Heart left ventricle (tissue), 16 donors: Measurements from ENCODE around the gene NFATC2. TPM values are rescaled to one million over a fixed set of nuclear protein-coding genes. Genes with fewer than 3 reads are reported as not detected.
A peak's percentile ranks its signal among the peaks of the same experiment; 100 is the strongest.

Source experiments
- ATAC-seq, 4 donors: fragments of 200-7000 bp; cut with Tn5 transposase; one replicate each; pipeline ENCODE4 v1.9.1; 2020 to 2022; ENCODE audit warnings: moderate library complexity in 4 of 4, mild to moderate bottlenecking in 3 of 4, moderate number of reproducible peaks in 1 of 4
- DNase-seq, 5 donors: peaks; one replicate each; pipeline ENCODE4 v3.0.0-alpha.2; 2020
- H3K27ac ChIP-seq, 12 donors: fragments of 200-600 bp; sonication (generic) in 4 of 12; one replicate each; pipeline versions ENCODE4 v1.5.0 to v1.8.0; 2016 to 2022; ENCODE audit warnings: mild to moderate bottlenecking in 2 of 12
- H3K27me3 ChIP-seq, 9 donors: fragments of 200-600 bp; sonication (generic) in 2 of 9; one replicate each; pipeline versions ENCODE4 v1.5.1 to v1.8.0; 2016 to 2022; ENCODE audit warnings: mild to moderate bottlenecking in 3 of 9
- H3K36me3 ChIP-seq, 9 donors: fragments of 200-600 bp; sonication (generic) in 2 of 9; one replicate each; pipeline versions ENCODE4 v1.5.0 to v1.8.0; 2018 to 2022; ENCODE audit warnings: mild to moderate bottlenecking in 2 of 9
- H3K4me1 ChIP-seq, 12 donors: fragments of 200-600 bp; sonication (generic) in 4 of 12; one replicate each; pipeline versions ENCODE4 v1.5.0 to v1.8.0; 2016 to 2022; ENCODE audit warnings: mild to moderate bottlenecking in 3 of 12
- H3K4me3 ChIP-seq, 12 donors: fragments of 200-600 bp; sonication (generic) in 4 of 12; one replicate each; pipeline versions ENCODE4 v1.5.0 to v1.8.0; 2017 to 2022; ENCODE audit warnings: mild to moderate bottlenecking in 9 of 12, moderate library complexity in 4 of 12
- H3K9me3 ChIP-seq, 12 donors: fragments of 200-600 bp; sonication (generic) in 4 of 12; one replicate each; pipeline versions ENCODE4 v1.5.0 to v1.8.0; 2016 to 2022; ENCODE audit warnings: mild to moderate bottlenecking in 1 of 12
- POLR2A ChIP-seq, 2 donors: fragments of 450-650 bp; IDR thresholded peaks; one replicate each; pipeline ENCODE4 v1.6.1; 2017; ENCODE audit warnings: antibody characterized with exemption in 2 of 2, mild to moderate bottlenecking in 2 of 2, moderate library complexity in 2 of 2
- WGBS, 4 donors: extraction: QIAGEN DNeasy Blood & Tissue Kit in 2 of 4; methylation state at CpG; one replicate each; pipeline versions ENCODE4 v1.1.5 to v1.1.7; 2013 to 2018; 5-methylcytosine and 5-hydroxymethylcytosine counted together
- intact Hi-C, 10 donors: fragments of 100-400 bp; cut with DNase I; formaldehyde crosslinking; loops; one replicate each; pipeline versions ENCODE4 v1.11.1 to v1.14.2; 2022
- polyA plus RNA-seq, 2 donors: library from polyadenylated mRNA; stranded (reverse); fragments of 200-250 nt; gene quantifications; one replicate each; pipeline ENCODE4 v1.2.3, GENCODE V29; 2013
- total RNA-seq, 9 donors: library from RNA; depleted of rRNA in 2 of 9; stranded (reverse); fragments of >200 nt in 2 of 9; fragmentation: NEBNext Ultra II Directional in 3 of 9; extraction: Animal tissue kit (Norgen Biotek cat#: 25700) in 3 of 9; gene quantifications; one replicate each; pipeline versions ENCODE4 v1.1.0 to v1.2.4, GENCODE V29; 2016 to 2023
- TF ChIP-seq, protein P1 (sequence below), 12 donors: fragments of 200-600 bp; sonication (generic) in 4 of 12; IDR thresholded peaks; one replicate each; pipeline versions ENCODE4 v1.5.0 to v1.8.0; 2018 to 2022; ENCODE audit warnings: antibody characterized with exemption in 12 of 12, mild to moderate bottlenecking in 5 of 12
- donor health status: ischemic (EF 13 %, LVEDD 7.1; RV severe dilation, severe dysfunction).
- donor health status: healthy with polysubstance abuse.
- donor health status: DM: no; HTN: yes; CAD: no.
- donor health status: DM: no; HTN: no; CAD: no.
- donor health status: ischemic (EF 25% LVEDD 6.9; RV normal size, moderate dysfunction).
- donor health status: ischemic (EF 25% LVEDD 5.7; RV mildly dilated, moderate dysfunction).
- donor health status: healthy.
- donor health status: DM: yes; HTN: yes; CAD: no.
- donor health status: ischemic (EF 35%, LVEDD 5.7; RV mildly dilated, moderate dysfunction).
- donor health status: nonischemic (EF 11% LVEDD 7.7; RV severe dilation, severe dysfunction).
- donor health status: DM: yes; HTN: yes; CAD: no.
- donor health status: PGD.
- donor health status: ischemic (EF 29% LVEDD 5.4; RV normal size, mild dysfunction).
- donor health status: nonischemic (EF 23%, LVEDD 6.1; RV moderate dilation, normal function).

Gene NFATC2
- total and polyA plus RNA-seq, 11 donors, result 0.76 to 7.6 (median 3.2) TPM

DNA sequence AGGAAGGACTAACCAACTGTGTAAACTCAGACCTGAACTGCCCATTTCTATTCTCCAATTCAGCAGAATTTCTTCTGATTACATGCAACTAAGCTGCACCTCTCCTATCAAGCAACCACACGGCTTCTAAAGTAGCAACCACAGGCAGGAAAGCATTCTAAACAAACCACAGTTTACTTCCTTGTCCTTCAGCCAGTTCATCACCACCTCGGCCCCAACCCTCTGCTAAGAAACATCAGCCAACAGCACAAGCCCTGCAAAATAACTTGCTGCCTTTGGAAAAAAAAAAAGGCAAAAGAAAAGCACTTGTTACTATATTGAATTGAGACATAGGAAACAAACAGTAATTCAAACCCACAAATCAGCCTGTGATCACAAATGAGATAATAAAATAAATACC, 140.3 kb downstream of the NFATC2 start:
- Histone ChIP-seq H3K9me3 (no peaks in the 10 kb centered on the region), H3K27me3 (no peaks in the 10 kb centered on the region), H3K4me1 (peaks cover 0 to 47% (median 3%) of the 10 kb centered on the region in 12 donors), H3K36me3 (peaks cover 0 to 11% (median 0%) of the 10 kb centered on the region in 9 donors), H3K27ac (peak overlapping the region in 1 of 12 donors; percentile 86), H3K4me3 (no peak overlapping the region)
- 52 to 67% (median 65%) methylated on average over 2 of the region's 2 CpGs for WGBS, 4 donors
- no peak for DNase-seq
- no peak for ATAC-seq
- no peak for TF ChIP-seq POLR2A (IDR thresholded peaks at IDR 0.05)
- TF ChIP-seq, protein P1, sequence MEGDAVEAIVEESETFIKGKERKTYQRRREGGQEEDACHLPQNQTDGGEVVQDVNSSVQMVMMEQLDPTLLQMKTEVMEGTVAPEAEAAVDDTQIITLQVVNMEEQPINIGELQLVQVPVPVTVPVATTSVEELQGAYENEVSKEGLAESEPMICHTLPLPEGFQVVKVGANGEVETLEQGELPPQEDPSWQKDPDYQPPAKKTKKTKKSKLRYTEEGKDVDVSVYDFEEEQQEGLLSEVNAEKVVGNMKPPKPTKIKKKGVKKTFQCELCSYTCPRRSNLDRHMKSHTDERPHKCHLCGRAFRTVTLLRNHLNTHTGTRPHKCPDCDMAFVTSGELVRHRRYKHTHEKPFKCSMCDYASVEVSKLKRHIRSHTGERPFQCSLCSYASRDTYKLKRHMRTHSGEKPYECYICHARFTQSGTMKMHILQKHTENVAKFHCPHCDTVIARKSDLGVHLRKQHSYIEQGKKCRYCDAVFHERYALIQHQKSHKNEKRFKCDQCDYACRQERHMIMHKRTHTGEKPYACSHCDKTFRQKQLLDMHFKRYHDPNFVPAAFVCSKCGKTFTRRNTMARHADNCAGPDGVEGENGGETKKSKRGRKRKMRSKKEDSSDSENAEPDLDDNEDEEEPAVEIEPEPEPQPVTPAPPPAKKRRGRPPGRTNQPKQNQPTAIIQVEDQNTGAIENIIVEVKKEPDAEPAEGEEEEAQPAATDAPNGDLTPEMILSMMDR (IDR thresholded peaks at IDR 0.05), result no peak
- intact Hi-C loops, result no loop called here

DNA sequence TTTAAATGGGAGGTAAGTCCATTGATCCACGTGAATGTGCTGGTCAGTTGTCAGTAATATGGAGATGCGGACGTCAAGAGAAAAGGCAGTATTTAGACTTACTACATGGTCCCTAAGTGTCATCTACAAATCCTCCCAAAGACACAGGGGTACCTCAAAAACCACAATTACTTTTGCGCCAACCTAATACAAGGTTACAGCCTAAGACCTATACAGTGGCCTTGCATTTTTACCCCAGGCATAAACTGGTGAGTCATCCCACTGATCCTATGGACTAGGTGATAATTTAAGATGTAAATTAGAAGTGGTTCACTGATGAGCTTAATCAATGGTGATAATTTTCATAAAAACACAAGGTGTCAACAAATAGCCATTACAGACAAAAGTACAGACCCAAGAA, 141.0 kb downstream of the NFATC2 start:
- H3K9me3 ChIP-seq, result no peaks in the 10 kb centered on the region
- no peaks in the 10 kb centered on the region for H3K27me3 ChIP-seq
- no peak overlapping the region for H3K4me3 ChIP-seq
- peaks cover 0 to 47% (median 4%) of the 10 kb centered on the region in 12 donors for H3K4me1 ChIP-seq
- TF ChIP-seq, protein P1 (IDR thresholded peaks at IDR 0.05), result no peak
- TF ChIP-seq POLR2A (IDR thresholded peaks at IDR 0.05), result no peak
- intact Hi-C loops, result no loop called here
- H3K36me3 ChIP-seq, result peaks cover 0 to 9% (median 0%) of the 10 kb centered on the region in 9 donors
- no peak for ATAC-seq
- WGBS, 4 donors, result 93 to 97% (median 96%) methylated on average over 4 of the region's 4 CpGs
- peak overlapping the region in 1 of 12 donors; percentile 86 for H3K27ac ChIP-seq
- no peak for DNase-seq

DNA sequence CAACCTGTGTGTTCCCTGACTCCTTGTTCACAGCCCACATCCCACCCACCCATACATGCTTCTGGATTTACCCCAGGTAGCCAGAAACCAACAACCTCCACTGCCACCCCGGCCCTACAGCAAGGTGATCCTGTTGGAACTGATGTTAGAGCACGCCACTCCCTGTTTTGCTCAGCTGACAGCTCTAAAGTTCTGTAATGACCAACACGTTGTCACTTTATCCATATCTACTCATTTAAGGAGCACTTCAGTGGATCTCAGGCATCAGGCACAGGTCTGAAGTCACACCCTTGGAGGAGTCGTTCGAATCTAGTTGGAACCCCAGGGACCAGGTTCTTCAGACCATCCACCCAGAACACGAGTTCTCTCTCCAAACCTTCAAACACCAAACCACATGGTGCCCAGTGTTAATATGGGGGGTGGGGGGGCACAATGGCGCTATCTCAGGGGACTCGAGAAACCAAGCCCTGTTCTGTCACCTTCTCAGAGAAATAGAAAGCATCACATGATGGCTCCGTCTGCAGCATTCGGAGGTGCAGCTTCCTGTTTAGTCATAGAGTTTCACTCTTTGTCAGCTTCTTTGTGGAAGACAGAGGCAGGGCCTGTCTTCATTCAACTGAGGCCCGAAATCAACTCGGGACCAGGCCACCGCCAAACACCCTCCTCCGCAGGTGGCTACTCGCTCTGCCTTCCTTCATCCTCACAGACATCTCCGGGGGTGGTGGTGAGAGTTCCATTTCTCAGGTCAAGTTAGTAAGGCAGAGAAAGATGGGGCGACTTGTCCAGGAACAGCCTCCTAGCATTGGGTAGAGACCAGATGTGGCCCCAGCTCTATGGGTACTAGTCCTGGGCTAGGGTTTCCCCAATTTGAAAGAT, 142.2 kb downstream of the NFATC2 start:
- Histone ChIP-seq H3K9me3 (no peaks in the 10 kb centered on the region), H3K27ac (peak overlapping the region in 2 of 12 donors; percentile 9 to 86), H3K4me1 (peaks cover 0 to 47% (median 8%) of the 10 kb centered on the region in 12 donors), H3K27me3 (no peaks in the 10 kb centered on the region), H3K36me3 (peaks cover 0 to 3% (median 0%) of the 10 kb centered on the region in 9 donors), H3K4me3 (no peak overlapping the region)
- intact Hi-C loops, result no loop called here
- TF ChIP-seq, protein P1 (IDR thresholded peaks at IDR 0.05), result no peak
- no peak for TF ChIP-seq POLR2A (IDR thresholded peaks at IDR 0.05)
- peak in 1 of 4 donors; percentile 43 for ATAC-seq
- no peak for DNase-seq
- 85 to 90% (median 87%) methylated on average over 17 of the region's 17 CpGs for WGBS, 4 donors

DNA sequence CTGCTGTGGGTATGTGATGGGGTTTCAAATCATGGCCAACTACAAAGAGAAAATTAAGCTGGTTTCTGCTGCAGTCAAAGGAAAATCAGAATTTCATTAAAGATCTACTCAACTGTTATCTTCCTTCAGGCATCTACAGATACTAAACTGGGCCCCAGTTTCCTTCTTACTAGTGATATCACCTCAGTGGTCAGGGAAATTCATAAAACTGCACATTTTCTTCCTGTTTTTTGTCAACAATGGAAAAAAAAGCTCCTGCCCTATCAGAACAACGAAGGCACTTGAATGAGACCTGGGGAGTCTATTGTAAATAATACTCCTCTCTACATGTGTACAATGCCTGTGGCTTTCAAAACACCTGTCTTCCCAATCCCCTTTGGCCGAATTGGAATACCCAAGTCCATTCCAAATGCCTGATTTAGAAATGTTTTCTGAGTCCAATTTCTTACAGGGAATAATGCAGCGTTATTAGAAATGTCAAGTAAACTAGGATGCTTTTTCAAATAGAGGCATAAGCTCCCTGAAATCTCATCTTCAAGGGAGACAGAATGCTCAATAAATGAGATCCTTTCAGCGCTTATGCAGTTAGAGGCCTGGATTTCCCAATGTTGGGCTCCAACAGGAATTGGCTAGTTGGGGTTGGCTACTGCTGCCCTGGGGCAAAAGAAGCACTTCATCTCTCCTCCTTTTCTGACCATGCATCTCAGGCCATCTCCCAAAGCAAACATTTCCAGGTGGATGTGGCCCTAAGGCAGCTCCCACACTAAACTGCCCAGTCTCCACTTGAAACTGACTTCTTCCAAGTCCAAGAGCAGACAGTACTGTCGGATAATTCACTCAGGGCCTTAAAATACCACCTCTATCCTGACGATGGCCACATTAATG, 143.3 kb downstream of the NFATC2 start:
- Histone ChIP-seq H3K4me3 (no peak overlapping the region), H3K36me3 (no peaks in the 10 kb centered on the region), H3K9me3 (no peaks in the 10 kb centered on the region), H3K27me3 (no peaks in the 10 kb centered on the region), H3K27ac (peak overlapping the region in 1 of 12 donors; percentile 61), H3K4me1 (peaks cover 0 to 47% (median 11%) of the 10 kb centered on the region in 12 donors)
- no peak for TF ChIP-seq POLR2A (IDR thresholded peaks at IDR 0.05)
- WGBS, 4 donors, result 88 to 92% (median 90%) methylated on average over 6 of the region's 6 CpGs
- intact Hi-C loops, result no loop called here
- no peak for ATAC-seq
- no peak for DNase-seq
